Measurements from ENCODE around the gene IGDCC3. TPM values are rescaled to one million over a fixed set of nuclear protein-coding genes. Genes with fewer than 3 reads are reported as not detected.

IGDCC3 gene
- total RNA-seq (2022; extraction: Qiagen RNA extraction) = 0.05 to 0.16 TPM (median 0.10 TPM) in 4 of 5 replicates, not detected in the other

GRCh38 chr15:65377976-65378366, at the start of gene IGDCC3:
Gene IGDCC3, minus strand, starts transcription at chr15:65378002. Its CDS starts 214 bp downstream, at chr15:65377788.

GRCh38 chr15:65304381-65305149, 73.2 kb downstream of the IGDCC3 start, which contains the start of gene RNU5B-1:
Gene RNU5B-1, plus strand, starts transcription at chr15:65304677.

DNA sequence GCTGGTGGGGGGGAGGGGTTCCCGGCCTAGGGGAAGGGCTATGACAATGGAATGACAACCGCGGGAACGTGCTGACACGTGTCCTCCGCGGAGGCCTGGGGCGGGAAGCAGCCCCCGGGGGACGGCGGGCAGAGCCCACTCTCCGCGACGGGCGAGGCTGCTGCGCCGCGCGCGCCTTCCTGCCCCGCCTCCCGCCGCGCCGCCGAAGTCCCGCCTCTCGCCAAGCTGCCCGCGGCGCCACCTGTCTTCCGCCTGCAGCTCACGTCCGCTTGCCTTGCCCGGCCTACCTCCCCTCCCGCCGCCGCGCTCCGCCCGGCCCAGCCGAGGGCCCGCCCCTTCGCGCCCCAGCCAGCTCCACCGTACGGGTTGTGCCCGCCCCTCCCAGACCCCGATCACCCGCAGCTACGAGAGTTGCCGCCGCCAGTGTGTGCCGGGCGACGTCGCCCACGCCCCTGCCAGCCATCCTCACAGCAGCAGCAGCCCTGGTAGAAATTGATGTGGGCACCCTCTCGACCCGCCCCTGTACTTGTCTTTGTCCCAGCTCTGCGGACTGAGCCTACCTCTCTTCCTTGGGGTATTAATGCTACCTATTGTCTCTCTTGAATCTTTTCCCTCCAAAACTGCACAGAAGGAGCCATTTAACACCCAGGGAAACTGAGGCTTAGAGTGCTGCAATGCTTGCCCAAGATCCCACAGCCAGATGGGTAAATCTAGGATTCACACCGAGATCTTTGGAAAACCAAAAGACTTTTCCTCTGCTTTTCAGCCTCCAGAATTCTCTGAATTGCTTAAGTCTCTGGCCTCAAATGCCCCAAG, 90.9 kb downstream of the IGDCC3 start, which contains the start of gene PARP16:
Gene PARP16 (minus strand): TSS at position 180 of the 816 bp plus-strand sequence. CDS start 457 bp downstream, outside the sequence.

Other genes starting within 250 kb of the IGDCC3 start
- 25.5 to 27.7 TPM (median 26.8 TPM) in 5 replicates for gene PDCD7, start 244.2 kb downstream of the IGDCC3 start, total RNA-seq (2022; extraction: Qiagen RNA extraction)
- gene CLPX, start 192.7 kb downstream of the IGDCC3 start, total RNA-seq (2022; extraction: Qiagen RNA extraction) = 35.0 to 61.0 TPM (median 47.0 TPM) in 5 replicates
- gene CILP, start 166.5 kb downstream of the IGDCC3 start, total RNA-seq (2022; extraction: Qiagen RNA extraction) = 0.06 to 0.09 TPM (median 0.07 TPM) in 5 replicates
- gene PARP16, start 91.1 kb downstream of the IGDCC3 start, total RNA-seq (2022; extraction: Qiagen RNA extraction) = 9.7 to 11.7 TPM (median 10.3 TPM) in 5 replicates
- not detected in 5 replicates for gene RNU5A-1, start 82.0 kb downstream of the IGDCC3 start, total RNA-seq (2022; extraction: Qiagen RNA extraction)
- gene RNU5B-1, start 73.3 kb downstream of the IGDCC3 start, total RNA-seq (2022; extraction: Qiagen RNA extraction) = not detected in 5 replicates
- 2.3 to 3.0 TPM (median 2.6 TPM) in 5 replicates for gene IGDCC4, start 44.9 kb upstream of the IGDCC3 start, total RNA-seq (2022; extraction: Qiagen RNA extraction)
- 19.9 to 27.0 TPM (median 25.2 TPM) in 5 replicates for gene DPP8, start 139.7 kb upstream of the IGDCC3 start, total RNA-seq (2022; extraction: Qiagen RNA extraction)
- 132 to 149 TPM (median 144 TPM) in 5 replicates for gene HACD3, start 152.5 kb upstream of the IGDCC3 start, total RNA-seq (2022; extraction: Qiagen RNA extraction)
- gene INTS14, start 233.1 kb upstream of the IGDCC3 start, total RNA-seq (2022; extraction: Qiagen RNA extraction) = 43.6 to 48.8 TPM (median 43.7 TPM) in 5 replicates
- 2.5 to 4.9 TPM (median 3.9 TPM) in 5 replicates for gene SLC24A1, start 243.9 kb upstream of the IGDCC3 start, total RNA-seq (2022; extraction: Qiagen RNA extraction)